CD4-positive, alpha-beta T cell treated with Interleukin-1 beta for 1 hour (primary cell): ENCODE results near the gene DENND1A.

ENCODE experiments used
- DNase-seq, 2 donors: peaks; one replicate each; pipeline ENCODE4 v3.0.0-alpha.2; 2020 to 2022

The DENND1A gene

GRCh38 chr9:123377211-123377971 lies 552.5 kb downstream of the DENND1A start:
- no peak for DNase-seq

GRCh38 chr9:123376218-123377071 lies 553.5 kb downstream of the DENND1A start:
- no peak for DNase-seq

GRCh38 chr9:123375469-123376132 lies 554.3 kb downstream of the DENND1A start:
- DNase-seq: no peak

- no peak for DNase-seq
Observed at GRCh38 chr9:123373946-123374345, 556.0 kb downstream of the DENND1A start.

GRCh38 chr9:123373447-123373923 lies 556.4 kb downstream of the DENND1A start:
- no peak for DNase-seq

- DNase-seq: no peak
Observed at GRCh38 chr9:123372766-123373446, 557.0 kb downstream of the DENND1A start.

- DNase-seq: no peak
Observed at GRCh38 chr9:123371805-123372590, 557.9 kb downstream of the DENND1A start.

- DNase-seq: no peak
Observed at GRCh38 chr9:123371228-123371584, 558.7 kb downstream of the DENND1A start.

GRCh38 chr9:123370526-123371227 lies 559.2 kb downstream of the DENND1A start:
- DNase-seq: no peak

GRCh38 chr9:123370108-123370507 lies 559.8 kb downstream of the DENND1A start:
- DNase-seq: no peak

- no peak for DNase-seq
Observed at GRCh38 chr9:123369296-123369695, 560.6 kb downstream of the DENND1A start.

- DNase-seq: no peak
Observed at GRCh38 chr9:123368536-123369153, 561.3 kb downstream of the DENND1A start.

- no peak for DNase-seq
Observed at GRCh38 chr9:123368023-123368422, 561.9 kb downstream of the DENND1A start.

GRCh38 chr9:123365881-123366528 lies 563.9 kb downstream of the DENND1A start:
- no peak for DNase-seq

GRCh38 chr9:123365287-123365880 lies 564.5 kb downstream of the DENND1A start:
- DNase-seq: no peak

- no peak for DNase-seq
Observed at GRCh38 chr9:123364241-123364824, 565.6 kb downstream of the DENND1A start.

GRCh38 chr9:123362856-123363255 lies 567.1 kb downstream of the DENND1A start:
- no peak for DNase-seq

- DNase-seq: no peak
Observed at GRCh38 chr9:123361731-123362510, 568.0 kb downstream of the DENND1A start.
